ENCODE data around the gene AOPEP.

Gene AOPEP

GRCh38 chr9:94802251-94802650 is 75.8 kb downstream of the AOPEP start:
- Histone ChIP-seq H3K4me2 (ENCODE audit: low read length) (peak overlapping the region; percentile 45), H3K4me1 (ENCODE audit: insufficient read depth, low read length, severe bottlenecking) (peaks cover 100% of the 10 kb centered on the region), H3K27ac (ENCODE audit: low read depth, low read length, poor library complexity, severe bottlenecking) (peak overlapping the region; percentile 99), H3K4me3 (ENCODE audit: low read depth, low read length, poor library complexity, severe bottlenecking) (peak overlapping the region; percentile 23), H3K36me3 (ENCODE audit: insufficient read depth, low read length) (peaks cover 9% of the 10 kb centered on the region; the same call in 1 of the 2 replicates), H3K79me2 (ENCODE audit: insufficient read depth, low read length) (no peaks in the 10 kb centered on the region), H3F3A (ENCODE audit: insufficient read depth, low read length) (no peaks in the 10 kb centered on the region), H2AFZ (ENCODE audit: low read length) (no peak overlapping the region), H3K27me3 (ENCODE audit: insufficient read depth, low read length) (no peaks in the 10 kb centered on the region), H3K9me2 (ENCODE audit: low read depth, low read length) (no peaks in the 10 kb centered on the region), H4K20me1 (ENCODE audit: insufficient read depth, low read length) (no peaks in the 10 kb centered on the region), H3K9ac (ENCODE audit: low read length) (peak overlapping the region; percentile 64), H3K9me3 (ENCODE audit: low read length) (no peaks in the 10 kb centered on the region)
- TF ChIP-seq, protein P1, sequence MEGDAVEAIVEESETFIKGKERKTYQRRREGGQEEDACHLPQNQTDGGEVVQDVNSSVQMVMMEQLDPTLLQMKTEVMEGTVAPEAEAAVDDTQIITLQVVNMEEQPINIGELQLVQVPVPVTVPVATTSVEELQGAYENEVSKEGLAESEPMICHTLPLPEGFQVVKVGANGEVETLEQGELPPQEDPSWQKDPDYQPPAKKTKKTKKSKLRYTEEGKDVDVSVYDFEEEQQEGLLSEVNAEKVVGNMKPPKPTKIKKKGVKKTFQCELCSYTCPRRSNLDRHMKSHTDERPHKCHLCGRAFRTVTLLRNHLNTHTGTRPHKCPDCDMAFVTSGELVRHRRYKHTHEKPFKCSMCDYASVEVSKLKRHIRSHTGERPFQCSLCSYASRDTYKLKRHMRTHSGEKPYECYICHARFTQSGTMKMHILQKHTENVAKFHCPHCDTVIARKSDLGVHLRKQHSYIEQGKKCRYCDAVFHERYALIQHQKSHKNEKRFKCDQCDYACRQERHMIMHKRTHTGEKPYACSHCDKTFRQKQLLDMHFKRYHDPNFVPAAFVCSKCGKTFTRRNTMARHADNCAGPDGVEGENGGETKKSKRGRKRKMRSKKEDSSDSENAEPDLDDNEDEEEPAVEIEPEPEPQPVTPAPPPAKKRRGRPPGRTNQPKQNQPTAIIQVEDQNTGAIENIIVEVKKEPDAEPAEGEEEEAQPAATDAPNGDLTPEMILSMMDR (IDR thresholded peaks at IDR 0.05; ENCODE audit: low read length), result no peak
- TF ChIP-seq EZH2 (IDR thresholded peaks at IDR 0.05; ENCODE audit: borderline replicate concordance, low read length), result no peak

DNA sequence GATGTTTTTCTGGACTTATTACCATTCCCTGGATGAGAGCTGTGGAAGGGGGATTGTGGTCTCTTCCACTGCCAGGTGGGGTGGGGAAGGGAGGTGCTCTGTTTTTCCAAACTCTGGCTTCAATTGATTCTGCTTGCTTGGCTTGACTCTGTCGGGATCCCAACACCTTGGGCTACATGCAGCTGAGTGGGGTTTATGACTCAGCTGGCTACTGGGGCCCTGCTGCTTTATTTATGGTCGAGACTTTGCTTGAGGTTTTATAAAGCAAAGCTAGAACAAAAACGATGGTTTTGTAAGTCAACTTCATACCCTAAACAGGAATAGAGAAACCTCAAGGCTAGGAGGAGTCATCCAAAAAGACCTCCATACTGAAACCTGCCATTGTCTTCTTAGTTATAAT is 76.3 kb downstream of the AOPEP start:
- Histone ChIP-seq H3F3A (ENCODE audit: insufficient read depth, low read length) (no peaks in the 10 kb centered on the region), H3K9me3 (ENCODE audit: low read length) (no peaks in the 10 kb centered on the region), H3K4me1 (ENCODE audit: insufficient read depth, low read length, severe bottlenecking) (peaks cover 100% of the 10 kb centered on the region), H3K9ac (ENCODE audit: low read length) (peak overlapping the region; percentile 64), H3K27me3 (ENCODE audit: insufficient read depth, low read length) (no peaks in the 10 kb centered on the region), H4K20me1 (ENCODE audit: insufficient read depth, low read length) (no peaks in the 10 kb centered on the region), H3K79me2 (ENCODE audit: insufficient read depth, low read length) (no peaks in the 10 kb centered on the region), H3K36me3 (ENCODE audit: insufficient read depth, low read length) (peaks cover 9% of the 10 kb centered on the region; the same call in 1 of the 2 replicates), H3K27ac (ENCODE audit: low read depth, low read length, poor library complexity, severe bottlenecking) (peak overlapping the region; percentile 99), H2AFZ (ENCODE audit: low read length) (no peak overlapping the region), H3K4me3 (ENCODE audit: low read depth, low read length, poor library complexity, severe bottlenecking) (peak overlapping the region; percentile 23), H3K9me2 (ENCODE audit: low read depth, low read length) (no peaks in the 10 kb centered on the region), H3K4me2 (ENCODE audit: low read length) (peak overlapping the region; percentile 45)
- TF ChIP-seq, protein P1 (IDR thresholded peaks at IDR 0.05; ENCODE audit: low read length), result no peak
- no peak for TF ChIP-seq EZH2 (IDR thresholded peaks at IDR 0.05; ENCODE audit: borderline replicate concordance, low read length)

- TF ChIP-seq, protein P1 (IDR thresholded peaks at IDR 0.05; ENCODE audit: low read length), result no peak
- TF ChIP-seq EZH2 (IDR thresholded peaks at IDR 0.05; ENCODE audit: borderline replicate concordance, low read length), result no peak
- no peaks in the 10 kb centered on the region for H3K27me3 ChIP-seq (ENCODE audit: insufficient read depth, low read length)
- H3K4me2 ChIP-seq (ENCODE audit: low read length), result peak overlapping the region; percentile 45; the same call in 1 of the 2 replicates
- peaks cover 100% of the 10 kb centered on the region for H3K4me1 ChIP-seq (ENCODE audit: insufficient read depth, low read length, severe bottlenecking)
- no peak overlapping the region for H2AFZ ChIP-seq (ENCODE audit: low read length)
- H3K27ac ChIP-seq (ENCODE audit: low read depth, low read length, poor library complexity, severe bottlenecking), result peak overlapping the region; percentile 99
- no peaks in the 10 kb centered on the region for H4K20me1 ChIP-seq (ENCODE audit: insufficient read depth, low read length)
- H3K9me3 ChIP-seq (ENCODE audit: low read length), result no peaks in the 10 kb centered on the region
- H3K4me3 ChIP-seq (ENCODE audit: low read depth, low read length, poor library complexity, severe bottlenecking), result no peak overlapping the region
- no peaks in the 10 kb centered on the region for H3F3A ChIP-seq (ENCODE audit: insufficient read depth, low read length)
- peaks cover 9% of the 10 kb centered on the region; the same call in 1 of the 2 replicates for H3K36me3 ChIP-seq (ENCODE audit: insufficient read depth, low read length)
- H3K9me2 ChIP-seq (ENCODE audit: low read depth, low read length), result no peaks in the 10 kb centered on the region
- peak overlapping the region; percentile 64; the same call in 1 of the 2 replicates for H3K9ac ChIP-seq (ENCODE audit: low read length)
- no peaks in the 10 kb centered on the region for H3K79me2 ChIP-seq (ENCODE audit: insufficient read depth, low read length)
These were observed 77.8 kb downstream of the AOPEP start for GRCh38 chr9:94804316-94804715.

All from OCI-LY1 (cell line).